GM19025 (cell line): ENCODE results near the gene RIMS3.
"Not testable (repeated sequence)": the region's sequence is repeated elsewhere in the genome, so short reads cannot be mapped to it uniquely, and the experiment has no call there.

Experiments used
- ATAC-seq: cut with Tn5 transposase; IDR thresholded peaks from one replicate; pipeline ENCODE4 v1.9.1; 2021; ENCODE audit warnings: mild to moderate bottlenecking, low read depth, moderate library complexity; ENCODE audit not compliant: unreplicated experiment

The RIMS3 gene

DNA sequence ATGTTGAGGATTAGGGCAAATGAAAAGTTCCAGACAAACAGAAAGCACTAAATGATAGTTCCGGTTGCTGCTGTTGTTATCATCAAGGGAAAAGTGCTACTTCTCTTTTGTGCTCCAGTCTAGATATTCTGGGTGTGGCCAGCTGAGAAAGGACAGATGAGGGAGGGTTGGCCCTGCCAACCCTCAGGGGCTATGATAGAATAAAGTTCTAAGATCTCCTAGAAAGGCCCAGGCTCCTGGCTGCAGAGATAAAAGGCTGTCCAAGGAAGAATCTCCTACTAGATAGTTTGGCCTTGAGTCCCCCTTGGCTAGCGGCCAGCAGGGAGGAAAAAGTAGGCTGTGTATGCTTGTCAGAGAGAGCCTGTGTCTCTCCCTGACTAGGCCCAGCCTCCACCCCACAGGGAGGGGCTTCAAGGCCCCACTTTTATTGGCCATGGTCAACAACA, 31.5 kb downstream of the RIMS3 start:
- no peak for ATAC-seq

DNA sequence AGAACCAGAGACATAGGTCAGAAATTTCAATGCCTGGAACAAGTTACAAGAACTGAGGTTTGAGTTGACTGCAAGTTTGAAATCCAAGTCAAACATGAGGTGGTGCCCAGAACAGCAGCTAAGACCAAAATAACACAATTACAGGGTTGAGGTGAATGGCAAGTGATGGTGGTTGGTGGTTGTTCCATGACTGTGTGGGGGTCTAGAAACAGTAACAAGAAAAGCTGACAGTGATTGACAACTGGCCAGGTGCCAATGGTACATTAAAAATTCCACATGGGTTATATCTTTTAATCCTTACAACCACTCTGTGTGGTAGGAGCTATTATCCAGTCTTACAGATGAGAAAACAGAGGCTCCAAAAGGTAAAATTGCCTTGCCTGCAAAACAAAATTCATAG, 32.0 kb downstream of the RIMS3 start:
- no peak for ATAC-seq

DNA sequence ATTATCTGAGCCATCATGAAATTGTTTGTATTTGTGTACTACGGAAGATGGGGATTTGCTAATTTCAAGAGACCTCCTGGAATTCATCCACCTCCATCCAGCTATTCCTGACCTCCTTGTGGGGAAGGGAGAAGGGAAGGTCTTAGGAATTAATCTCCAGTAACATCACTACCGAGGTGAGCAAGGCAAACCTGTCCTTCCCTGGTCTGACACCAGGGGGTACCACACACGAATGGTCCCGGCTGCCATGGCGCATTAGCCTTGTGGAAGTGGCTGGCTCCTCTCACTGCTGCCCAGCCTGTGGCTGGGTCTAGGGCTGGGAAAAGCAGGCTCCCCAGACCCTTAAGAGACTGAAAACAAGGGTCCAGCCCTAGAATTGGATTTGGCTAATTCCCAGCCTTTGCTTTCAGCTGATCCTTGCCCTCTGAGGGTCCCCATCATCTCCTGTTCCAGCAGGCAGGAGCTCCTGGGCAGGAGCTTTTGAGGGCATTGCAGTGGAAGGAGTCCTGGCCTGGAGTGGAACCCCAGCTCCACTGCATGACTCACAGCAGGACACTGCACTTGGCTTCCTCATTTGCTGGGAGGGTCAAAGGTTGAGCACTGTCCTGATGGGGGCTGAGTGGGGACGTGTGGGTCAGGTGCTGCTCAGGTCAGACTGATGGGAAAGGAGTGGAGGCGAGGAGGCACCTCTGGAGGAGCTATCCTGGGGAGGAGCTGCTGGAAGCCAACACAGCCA, 34.8 kb downstream of the RIMS3 start:
- no peak for ATAC-seq

DNA sequence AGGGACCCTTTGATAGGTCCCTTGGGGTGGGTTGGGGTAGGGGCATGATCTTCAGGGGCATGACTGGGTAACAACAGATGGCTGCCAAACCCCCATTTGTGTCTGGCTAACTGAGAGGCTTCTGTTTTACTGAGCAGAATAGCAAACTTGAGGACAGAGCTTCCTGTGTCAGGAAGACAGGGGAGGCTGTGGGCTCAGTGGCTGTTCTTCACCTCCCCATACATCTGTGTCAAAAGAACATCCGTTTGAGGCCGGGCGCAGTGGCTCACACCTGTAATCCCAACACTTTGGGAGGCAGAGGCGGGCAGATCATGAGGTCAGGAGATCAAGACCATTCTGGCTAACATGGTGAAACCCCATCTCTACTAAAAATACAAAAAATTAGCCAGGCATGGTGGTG, 35.9 kb downstream of the RIMS3 start:
- not testable (repeated sequence) for ATAC-seq

DNA sequence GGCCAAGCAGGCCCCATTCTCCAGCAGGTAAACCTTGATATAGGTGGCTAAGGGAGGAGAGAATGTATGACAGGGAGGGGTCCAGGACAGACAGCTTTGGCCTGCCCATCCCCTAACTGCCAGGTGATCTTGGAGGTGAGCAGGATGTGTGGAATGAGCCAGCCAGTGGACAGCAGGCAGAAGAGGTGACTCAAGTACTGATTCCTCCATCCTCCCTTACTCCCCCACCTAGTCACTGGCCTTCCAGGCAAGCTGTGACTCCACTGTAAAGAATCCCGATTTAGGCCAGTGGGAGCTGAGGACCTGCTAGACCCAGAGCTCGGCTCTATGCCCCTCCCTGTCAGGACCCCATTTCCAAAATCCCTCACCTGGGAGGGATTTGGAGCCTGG, 36.6 kb downstream of the RIMS3 start:
- ATAC-seq: no peak

DNA sequence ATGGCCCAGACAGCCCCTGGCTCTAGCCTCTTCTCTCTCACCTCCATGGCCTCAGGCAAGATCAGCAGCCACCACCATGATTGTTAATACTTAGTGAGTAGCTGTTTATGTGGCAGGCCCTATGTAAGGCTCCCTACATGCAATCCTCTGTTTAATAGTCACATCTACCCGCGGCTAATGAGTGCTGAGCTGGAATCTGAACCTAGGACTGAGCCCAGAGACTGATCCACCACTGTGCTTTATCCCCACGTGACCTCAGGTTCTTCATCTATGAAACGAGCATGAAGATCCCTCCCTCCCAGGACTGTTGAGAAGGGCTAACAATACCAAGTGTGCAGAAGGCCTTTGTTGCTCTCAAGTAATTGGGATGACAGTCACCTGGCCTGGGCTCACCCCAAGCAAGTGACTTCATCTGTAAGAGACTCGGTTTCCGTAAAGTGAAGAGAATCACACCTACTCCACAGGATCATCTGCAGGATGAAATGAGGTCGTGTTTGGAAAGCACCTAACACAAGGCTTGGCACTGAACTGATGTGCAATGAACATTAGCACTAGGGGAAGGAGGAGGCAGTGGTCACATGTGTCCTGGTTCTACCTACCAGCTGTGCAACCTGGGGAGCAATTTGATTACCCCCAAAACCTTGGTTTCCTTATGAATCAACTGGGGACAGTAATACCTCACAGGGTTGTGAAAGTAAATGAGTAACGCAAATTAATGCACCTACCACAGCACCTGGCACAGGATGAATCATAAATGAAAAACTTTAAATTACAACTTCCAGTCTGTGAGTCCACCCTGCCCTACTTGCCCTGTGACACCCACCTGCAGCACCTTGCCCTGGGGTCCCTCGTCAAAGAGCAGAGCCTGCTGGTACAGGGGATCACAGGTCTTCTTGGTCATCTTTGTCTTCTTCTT, 37.2 kb downstream of the RIMS3 start:
- ATAC-seq: peak; percentile 80

DNA sequence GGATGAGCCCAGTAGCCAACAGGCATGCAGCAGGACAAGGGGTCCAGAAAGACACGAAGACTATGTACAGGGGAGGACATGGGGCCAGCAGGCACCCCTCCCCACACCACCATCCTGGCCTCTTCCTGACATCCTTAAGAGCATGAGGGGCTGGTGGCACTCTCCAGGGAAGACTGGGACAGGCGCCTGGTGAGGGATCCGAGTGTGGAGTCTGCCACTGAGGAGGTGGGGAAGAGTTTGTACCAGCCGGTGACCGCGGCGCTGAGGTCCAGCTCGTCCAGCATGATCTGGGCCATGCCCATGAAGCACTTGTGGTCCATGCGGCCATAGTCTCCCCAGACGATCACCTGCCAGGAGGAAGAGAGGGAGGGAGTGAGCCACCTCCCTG, 39.1 kb downstream of the RIMS3 start:
- no peak for ATAC-seq

DNA sequence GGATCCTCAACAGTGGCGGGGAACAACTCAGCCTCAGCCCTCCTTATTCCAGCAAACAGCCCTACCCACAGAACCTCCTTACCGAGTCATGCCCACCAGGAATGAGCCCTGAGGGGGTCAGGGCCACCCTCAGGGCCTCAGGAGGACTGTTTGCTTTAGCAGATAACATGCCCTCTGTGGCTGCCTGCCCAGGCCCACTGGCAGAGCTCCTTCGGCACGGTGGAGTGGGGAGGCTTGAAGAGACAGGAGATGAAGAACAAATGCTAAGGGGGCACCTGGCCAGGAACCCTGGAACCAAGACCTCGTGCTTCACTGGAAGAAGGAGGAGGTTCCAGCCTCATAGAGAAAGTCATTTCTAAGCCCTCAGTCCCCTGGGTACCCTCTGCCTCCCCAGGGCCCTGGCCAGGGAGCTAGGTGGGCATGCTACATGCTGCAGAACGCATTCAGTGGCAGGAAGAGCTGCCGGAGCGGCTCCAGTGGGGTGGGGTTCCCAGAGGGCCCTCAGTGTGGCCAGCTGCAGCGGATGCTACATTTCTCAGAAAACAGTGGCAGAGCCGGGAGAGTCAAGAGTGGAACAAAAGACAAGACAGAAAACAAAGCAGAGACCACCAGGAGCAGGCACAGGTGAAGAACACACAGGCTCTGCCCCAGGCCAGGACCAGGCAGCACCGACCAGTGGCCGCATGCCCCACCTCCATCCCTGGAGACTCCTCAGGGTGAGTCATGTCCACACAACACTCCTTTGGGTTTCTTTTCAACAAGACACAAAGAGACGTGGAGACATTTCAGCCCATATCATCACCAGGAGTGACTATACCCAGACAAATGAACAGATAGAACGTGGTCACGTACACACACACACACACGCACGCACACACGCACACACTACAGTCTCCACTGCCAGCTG, 39.8 kb downstream of the RIMS3 start:
- ATAC-seq: no peak

DNA sequence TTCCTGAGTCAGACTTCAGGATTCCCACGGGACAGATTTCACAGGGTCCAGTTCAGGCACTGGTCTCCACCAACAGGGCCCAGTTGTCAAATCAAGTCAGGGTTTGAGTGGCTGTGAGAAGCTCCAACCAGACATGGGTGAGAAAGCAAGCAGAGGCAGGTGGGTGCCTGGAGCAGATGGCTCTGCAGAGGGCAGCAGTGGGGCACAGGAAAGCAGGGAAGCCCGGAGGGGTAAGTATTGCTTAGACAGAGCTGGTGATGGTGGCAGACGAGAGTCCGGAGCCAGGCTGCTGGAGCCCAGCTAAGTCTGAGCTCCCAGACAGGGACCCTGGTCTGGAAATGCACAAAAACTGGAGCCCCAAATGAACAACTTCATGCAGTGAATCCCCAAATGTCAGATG, 40.4 kb downstream of the RIMS3 start:
- ATAC-seq: no peak

DNA sequence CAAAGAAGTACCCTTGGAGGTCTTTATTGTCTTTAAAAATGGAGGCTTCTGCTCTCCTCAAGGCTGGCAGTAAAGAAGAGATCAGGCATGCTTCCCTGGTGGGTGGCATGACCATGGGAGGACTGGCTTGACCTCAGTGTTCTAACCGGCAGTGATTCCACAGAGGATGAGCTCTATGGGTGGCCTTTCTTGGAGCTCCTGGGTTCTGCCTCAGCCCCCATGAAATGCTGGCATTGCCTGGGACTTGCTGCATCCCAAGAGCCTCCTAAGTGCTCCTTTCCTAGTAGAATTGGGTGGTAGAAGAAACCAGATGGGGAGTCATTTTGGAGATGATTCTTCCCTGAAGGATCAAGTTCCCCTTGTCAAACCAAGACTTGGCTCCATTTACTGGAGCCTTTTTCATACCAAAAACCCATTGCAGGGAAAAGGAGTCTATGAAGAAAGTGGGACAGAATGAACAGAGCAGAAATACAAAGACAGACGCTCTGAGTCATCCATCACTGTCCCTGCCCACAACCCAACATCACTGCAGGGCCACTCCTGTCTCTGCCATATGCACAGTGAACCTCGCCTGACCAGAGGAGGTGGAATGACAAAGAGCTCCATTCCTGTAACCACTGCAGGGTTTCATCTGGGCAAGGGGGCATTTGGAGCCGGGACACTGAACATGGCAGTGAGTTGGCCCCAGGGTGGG, 42.4 kb downstream of the RIMS3 start:
- no peak for ATAC-seq

DNA sequence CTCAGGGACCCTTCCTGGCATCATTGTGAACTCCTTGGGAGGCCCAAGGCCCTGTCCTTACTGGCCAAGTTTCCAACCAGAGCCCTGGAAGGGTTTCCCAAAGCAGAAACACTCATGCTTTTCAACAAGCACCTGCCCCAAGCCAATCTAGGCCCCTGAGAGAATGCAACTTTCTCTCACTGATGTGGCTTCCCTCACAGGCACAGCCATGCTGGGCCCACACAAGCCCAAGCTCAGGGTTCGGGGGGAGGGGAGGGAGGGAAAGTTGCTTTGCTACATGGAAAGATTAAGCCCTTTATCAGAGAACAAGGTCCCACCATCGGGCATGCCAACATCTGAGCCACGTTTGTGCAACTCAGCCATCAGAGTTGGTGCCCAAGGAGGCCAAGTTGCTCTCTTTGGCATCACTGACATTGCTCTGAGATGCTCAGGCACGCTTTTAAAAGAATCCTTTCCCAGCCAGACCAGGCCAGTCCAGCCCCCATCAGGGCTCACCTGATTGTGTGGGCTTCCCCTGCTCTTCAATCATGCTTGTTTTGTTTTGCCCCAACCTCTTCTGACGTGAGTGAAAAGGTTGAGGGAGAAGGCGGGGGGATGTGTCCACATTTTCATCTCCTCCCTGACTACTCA, 43.5 kb downstream of the RIMS3 start:
- no peak for ATAC-seq

DNA sequence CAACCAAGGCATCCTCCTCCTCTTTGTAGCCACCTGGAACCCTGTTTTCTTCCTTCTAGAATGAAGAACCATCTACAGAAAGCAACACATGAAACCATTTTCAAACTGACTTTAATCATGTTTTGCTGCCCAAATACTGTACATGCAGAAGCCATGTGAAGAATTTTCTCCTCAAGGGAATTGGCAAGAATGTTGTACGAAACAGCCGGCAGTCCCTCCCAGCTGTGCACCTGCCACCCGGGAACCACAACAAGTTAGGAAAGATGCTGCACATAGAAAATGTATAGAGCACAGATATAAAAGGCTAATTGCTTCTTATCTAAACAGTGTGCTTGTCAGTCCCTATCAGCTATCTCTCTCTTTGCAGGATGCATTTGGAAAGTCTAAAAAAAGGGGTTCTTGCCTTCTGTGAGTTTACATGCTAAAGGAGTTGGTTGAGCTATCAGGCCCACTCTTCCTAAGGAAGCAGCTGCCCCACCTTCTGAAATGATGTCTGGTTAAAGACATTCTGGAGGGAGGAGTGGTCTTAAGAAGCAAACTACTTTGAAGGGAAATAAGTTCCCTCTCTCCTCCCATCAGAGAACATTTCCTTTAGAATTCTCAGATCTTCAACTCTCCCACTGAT, 44.8 kb downstream of the RIMS3 start:
- no peak for ATAC-seq

DNA sequence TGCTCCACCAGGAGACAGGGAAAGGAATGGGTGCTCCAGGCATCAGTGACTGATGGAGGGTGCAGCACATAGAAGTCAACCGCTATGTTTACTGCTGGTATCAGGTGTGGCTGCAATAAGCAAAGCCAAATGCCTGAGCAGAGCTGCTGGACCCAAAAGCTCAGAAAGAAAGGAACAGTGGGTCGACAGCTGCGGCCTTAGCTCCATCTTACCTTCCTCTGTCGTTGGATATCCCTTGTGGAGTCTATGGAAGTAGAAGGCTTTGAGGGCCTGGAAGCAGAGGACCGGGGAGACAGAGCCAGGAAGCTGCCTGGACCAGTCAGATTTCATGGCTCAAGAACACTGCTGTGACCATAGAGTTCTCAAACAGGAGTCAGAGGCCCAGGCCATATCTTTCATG, 45.3 kb downstream of the RIMS3 start:
- no peak for ATAC-seq

DNA sequence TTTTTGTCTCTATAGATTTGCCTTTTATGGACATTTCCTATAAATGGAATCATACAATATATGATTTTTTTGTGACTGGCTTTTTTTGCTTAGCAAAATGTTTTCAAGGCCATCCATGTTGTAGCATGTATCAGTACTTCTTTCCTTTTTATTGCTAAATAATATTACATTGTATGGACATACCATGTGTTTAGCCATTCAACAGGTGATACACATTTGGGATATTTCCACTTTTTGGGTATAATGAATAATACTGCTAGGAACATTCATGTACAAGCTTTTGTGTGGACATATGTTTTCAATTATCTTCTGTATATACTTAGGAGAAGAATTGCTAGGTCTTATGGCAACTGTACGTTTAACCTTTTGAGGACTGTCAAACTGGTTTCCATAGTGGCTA, 47.4 kb downstream of the RIMS3 start:
- no peak for ATAC-seq

DNA sequence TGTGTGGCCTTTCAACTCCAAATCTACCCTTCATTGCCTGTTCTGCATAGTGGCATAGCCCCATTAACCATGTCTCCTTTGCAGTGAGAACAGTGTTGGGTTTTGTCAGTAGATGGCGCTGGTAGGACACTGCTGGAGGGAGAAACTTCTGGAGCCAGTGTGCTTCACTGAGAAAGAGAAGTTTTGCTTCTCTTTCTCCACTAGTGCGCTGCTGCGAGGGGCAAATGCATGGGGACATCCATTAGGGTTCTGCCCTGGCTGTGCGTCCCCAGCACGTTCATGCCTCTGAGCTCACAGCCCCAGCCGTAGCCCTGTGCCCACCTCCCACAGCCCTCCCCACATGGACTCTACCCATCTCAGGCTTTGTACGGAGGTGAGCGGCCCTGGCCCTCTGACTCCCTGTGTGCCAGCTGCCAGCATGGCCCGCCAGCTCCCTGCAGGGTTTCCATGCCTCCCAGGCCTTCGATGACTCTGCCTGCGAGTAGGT, 53.1 kb downstream of the RIMS3 start:
- no peak for ATAC-seq

DNA sequence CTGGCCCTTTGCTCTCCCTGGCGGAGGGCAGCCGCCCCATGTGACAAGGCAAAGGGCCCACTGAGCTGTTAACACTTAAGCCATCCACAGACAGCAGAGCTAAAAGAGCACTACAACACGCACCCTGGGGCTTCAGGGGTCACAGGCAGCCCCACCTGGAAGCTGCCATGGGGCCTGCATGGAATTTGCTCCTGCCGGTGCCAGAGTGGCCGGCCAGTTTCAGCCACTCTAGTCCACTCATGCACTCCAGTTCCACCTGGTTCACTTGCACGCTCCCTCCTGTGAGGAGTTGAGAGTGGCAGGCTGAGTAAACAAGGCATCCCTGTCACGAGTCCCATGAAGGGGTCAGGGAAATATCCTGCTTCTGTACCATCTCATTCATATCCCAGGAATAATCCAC, 55.3 kb downstream of the RIMS3 start:
- ATAC-seq: no peak

DNA sequence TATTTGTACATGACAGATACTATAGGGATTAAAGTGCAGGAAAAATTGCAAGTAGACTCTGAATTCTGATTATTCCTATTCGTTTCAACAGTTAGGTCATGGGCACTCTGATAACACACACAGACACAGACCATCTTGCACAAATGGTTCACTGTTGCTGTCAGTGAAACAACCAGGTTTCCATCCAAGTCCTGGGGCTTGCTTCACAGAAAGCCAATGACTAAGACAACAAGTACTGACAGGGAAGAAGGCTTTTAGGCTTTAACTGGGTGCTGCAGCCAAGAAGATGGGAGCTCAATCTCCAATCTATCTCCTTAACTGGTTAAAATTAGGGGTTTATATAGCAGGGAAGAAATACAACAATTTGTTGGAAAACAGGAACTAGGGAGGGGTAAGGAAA, 57.6 kb downstream of the RIMS3 start:
- no peak for ATAC-seq

DNA sequence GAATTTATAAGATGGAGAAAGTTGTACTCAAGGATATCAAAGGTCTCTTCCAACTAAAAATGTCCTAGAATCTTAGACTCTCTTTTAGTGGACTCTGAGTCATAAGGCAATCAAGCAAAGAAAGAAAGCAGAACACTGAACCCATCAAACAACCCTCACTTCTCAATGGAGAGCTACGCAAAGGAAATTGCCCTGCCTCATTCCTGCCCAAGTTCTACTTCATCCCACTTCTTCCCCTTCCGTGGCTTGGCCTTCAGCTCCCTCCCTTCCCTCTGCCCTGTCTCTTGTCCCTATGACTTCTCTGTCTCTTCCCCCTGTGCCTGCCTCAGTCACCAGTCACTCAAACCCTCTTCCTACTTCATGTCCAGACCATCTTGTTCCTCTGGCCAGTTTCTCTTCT, 58.5 kb downstream of the RIMS3 start:
- no peak for ATAC-seq

DNA sequence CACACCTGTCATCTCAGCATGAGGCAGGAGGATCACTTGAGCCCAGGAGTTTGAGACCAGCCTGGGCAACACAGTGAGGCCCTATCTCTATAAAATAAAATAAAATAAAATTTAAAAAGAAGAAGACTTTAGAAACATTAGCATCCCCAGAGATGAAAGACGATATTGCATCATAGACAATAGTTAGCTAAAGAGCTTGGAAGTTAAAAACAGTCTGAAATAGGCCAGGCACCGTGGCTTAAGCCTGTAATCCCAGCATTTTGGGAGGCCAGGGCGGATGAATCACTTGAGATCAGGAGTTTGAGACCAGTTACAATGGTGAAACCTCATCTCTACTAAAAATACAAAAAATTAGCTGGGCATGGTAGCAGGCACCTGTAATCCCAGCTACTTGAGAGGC, 59.3 kb downstream of the RIMS3 start:
- no peak for ATAC-seq
